HCT116 (cell line): ENCODE data around the gene SYNJ1. TPM values are rescaled to one million over a fixed set of nuclear protein-coding genes. Genes with fewer than 3 reads are reported as not detected.

Source experiments
- ATAC-seq: fragments of 200-7000 bp; cut with Tn5 transposase; 2 replicates; pipeline ENCODE4 v1.9.1; 2020; ENCODE audit warnings: mild to moderate bottlenecking, moderate library complexity
- BruUV-seq: library from RNA; stranded (reverse); fragments of 400-500 nt; replicated peaks from 2 replicates; lab custom pipeline; 2021; lab: Mats Ljungman, UMichigan
- CTCF ChIA-PET: fragments of 300-600 bp; sonication (Branson Sonifier 250); formaldehyde crosslinking; loops from one replicate; lab custom pipeline; 2021; ENCODE audit warnings: antibody characterized with exemption; lab: Charles Lee
- POLR2A ChIA-PET: fragments of 300-600, 350-600 bp; sonication (Branson Sonifier 250); formaldehyde crosslinking; loops from one replicate; lab custom pipeline; 2021; ENCODE audit warnings: antibody characterized with exemption; lab: Charles Lee
- RAD21 ChIA-PET, 2 experiments: fragments of 300-600 bp; sonication (Branson Sonifier 250); formaldehyde crosslinking; loops; one replicate each; lab custom pipeline; 2023; ENCODE audit warnings: low total read pairs in 2 of 2; ENCODE audit not compliant: uncharacterized antibody in 2 of 2, unreplicated experiment in 2 of 2, low non-redundant PET in 1 of 2; lab: Charles Lee
- DNase-seq: peaks from one replicate; pipeline ENCODE4 v3.0.0-alpha.2; 2010; ENCODE audit warnings: low read depth, low spot score
- H2AFZ ChIP-seq: fragments of 200-600 bp; shearing (Covaris generic), sonication (generic); 2 replicates; pipeline ENCODE4 v1.6.1; 2017; ENCODE audit warnings: low read depth, mixed run types, mixed read lengths, antibody characterized with exemption, low read length; ENCODE audit not compliant: poor library complexity, severe bottlenecking
- H3K27ac ChIP-seq: 2 replicates; pipeline ENCODE4 v1.5.1; 2012; ENCODE audit warnings: low read depth, low read length
- H3K27me3 ChIP-seq: fragments of 200-600 bp; sonication (generic); 2 replicates; pipeline ENCODE4 v1.6.1; 2016; ENCODE audit warnings: mixed run types, low read length, mixed read lengths; ENCODE audit not compliant: insufficient read depth
- H3K36me3 ChIP-seq, 2 experiments: fragments of 200-500 bp in 1 of 2; fragments of 200-600 bp in 1 of 2; sonication (Bioruptor generic) in 1 of 2; sonication (generic) in 1 of 2; 2 replicates each; pipeline versions ENCODE4 v1.5.1 to v1.6.1; 2014 to 2016; ENCODE audit warnings: low read length in 2 of 2, inconsistent platforms in 1 of 2, mixed read lengths in 1 of 2, mixed run types in 1 of 2; ENCODE audit not compliant: insufficient read depth in 2 of 2, control insufficient read depth in 1 of 2
- H3K4me1 ChIP-seq, 2 experiments: fragments of 200-600 bp in 1 of 2; sonication (generic) in 1 of 2; 2 replicates each; pipeline versions ENCODE4 v1.5.1 to v1.6.1; 2012 to 2017; ENCODE audit warnings: low read length in 2 of 2, inconsistent platforms in 1 of 2, mild to moderate bottlenecking in 1 of 2, mixed read lengths in 1 of 2, mixed run types in 1 of 2, moderate library complexity in 1 of 2; ENCODE audit not compliant: insufficient read depth in 2 of 2, control insufficient read depth in 1 of 2
- H3K4me2 ChIP-seq: fragments of 200-600 bp; sonication (generic); 2 replicates; pipeline ENCODE4 v1.6.1; 2017; ENCODE audit warnings: mixed run types, low read length, mixed read lengths
- H3K4me3 ChIP-seq, 2 experiments: fragments of 200-600 bp in 1 of 2; sonication (generic) in 1 of 2; replicated peaks in 1 of 2; 2 replicates each; pipeline ENCODE4 v1.5.1; 2011 to 2016; ENCODE audit warnings: low read length in 2 of 2, control low read depth in 1 of 2, low read depth in 1 of 2, mild to moderate bottlenecking in 1 of 2, mixed read lengths in 1 of 2, mixed run types in 1 of 2
- H3K79me2 ChIP-seq: fragments of 200-600 bp; sonication (generic); 2 replicates; pipeline ENCODE4 v1.6.1; 2017; ENCODE audit warnings: mild to moderate bottlenecking, mixed run types, low read length, moderate library complexity, mixed read lengths; ENCODE audit not compliant: insufficient read depth
- H3K9ac ChIP-seq: fragments of 200-600 bp; sonication (generic); 2 replicates; pipeline ENCODE4 v1.6.1; 2016; ENCODE audit warnings: low read length, mixed read lengths
- H3K9me2 ChIP-seq: fragments of 200-600 bp; sonication (generic), shearing (Covaris generic); 2 replicates; pipeline ENCODE4 v1.6.1; 2017; ENCODE audit warnings: mixed run types, mild to moderate bottlenecking, moderate library complexity; ENCODE audit not compliant: insufficient read depth
- H3K9me3 ChIP-seq, 2 experiments: fragments of 200-500 bp in 1 of 2; fragments of 200-600 bp in 1 of 2; sonication (Bioruptor generic) in 1 of 2; sonication (generic) in 1 of 2; 2 replicates each; pipeline ENCODE4 v1.6.1; 2014 to 2017; ENCODE audit warnings: low read length in 2 of 2, mixed read lengths in 2 of 2, inconsistent platforms in 1 of 2, low read depth in 1 of 2, mild to moderate bottlenecking in 1 of 2, mixed run types in 1 of 2, moderate library complexity in 1 of 2; ENCODE audit not compliant: control insufficient read depth in 1 of 2, insufficient read depth in 1 of 2
- H4K20me1 ChIP-seq: fragments of 200-600 bp; sonication (generic), shearing (Covaris generic); 2 replicates; pipeline ENCODE4 v1.6.1; 2017; ENCODE audit warnings: mixed run types, mild to moderate bottlenecking, moderate library complexity; ENCODE audit not compliant: insufficient read depth
- CBX3 ChIP-seq: IDR thresholded peaks from 2 replicates; pipeline ENCODE4 v1.6.1; 2012; ENCODE audit warnings: low read depth
- ELF1 ChIP-seq: IDR thresholded peaks from 2 replicates; pipeline ENCODE4 v1.6.1; 2012; ENCODE audit warnings: low read depth, borderline replicate concordance
- JUND ChIP-seq: IDR thresholded peaks from 2 replicates; pipeline ENCODE4 v1.6.1; 2012
- POLR2AphosphoS5 ChIP-seq: IDR thresholded peaks from 2 replicates; pipeline ENCODE4 v1.6.1; 2011; ENCODE audit warnings: mild to moderate bottlenecking, low read depth, low read length, moderate library complexity
- SIN3A ChIP-seq: IDR thresholded peaks from 2 replicates; pipeline ENCODE4 v1.6.1; 2012; ENCODE audit warnings: low read depth
- SP1 ChIP-seq: IDR thresholded peaks from 2 replicates; pipeline ENCODE4 v1.6.1; 2012; ENCODE audit warnings: low read depth
- SRF ChIP-seq: IDR thresholded peaks from 2 replicates; pipeline ENCODE4 v1.6.1; 2012; ENCODE audit warnings: low read depth
- TCF7L2 ChIP-seq: IDR thresholded peaks from 2 replicates; pipeline ENCODE4 v1.7.0; 2011; ENCODE audit warnings: borderline replicate concordance, inconsistent platforms; ENCODE audit not compliant: insufficient read depth, insufficient read length; ENCODE audit errors: extremely low read depth
- ZFX ChIP-seq: fragments of 450-650 bp; IDR thresholded peaks from 2 replicates; pipeline ENCODE4 v1.6.1; 2017
- ZNF274 ChIP-seq: fragments of 200-500 bp; sonication (Bioruptor generic); IDR thresholded peaks from 2 replicates; pipeline ENCODE4 v1.6.1; 2014; ENCODE audit warnings: mild to moderate bottlenecking, low read depth, low read length, inconsistent platforms
- intact Hi-C: fragments of 100-400 bp; cut with micrococcal nuclease; formaldehyde crosslinking; loops from 2 replicates; pipeline ENCODE4 v1.10.0; 2022
- total RNA-seq: library from RNA; stranded (reverse); gene quantifications from one replicate; pipeline ENCODE4 v1.2.1, GENCODE V29; 2021; ENCODE audit not compliant: unreplicated experiment
- TF ChIP-seq, protein P1 (sequence below), 3 experiments: fragments of 200-600 bp in 1 of 3; sonication (generic) in 1 of 3; IDR thresholded peaks in 2 of 3; conservative IDR thresholded peaks in 1 of 3; 2 replicates each; pipeline ENCODE4 v1.5.1; 2012 to 2017; ENCODE audit warnings: low read depth in 2 of 3, low read length in 2 of 3, antibody characterized with exemption in 1 of 3, borderline replicate concordance in 1 of 3, control low read depth in 1 of 3, mild to moderate bottlenecking in 1 of 3, mixed read lengths in 1 of 3, mixed run types in 1 of 3, moderate library complexity in 1 of 3; ENCODE audit not compliant: insufficient read depth in 1 of 3
- TF ChIP-seq, protein P2 (sequence below): IDR thresholded peaks from 2 replicates; pipeline ENCODE4 v1.6.1; 2011; ENCODE audit warnings: mild to moderate bottlenecking, low read length, moderate library complexity; ENCODE audit not compliant: insufficient replicate concordance; ENCODE audit errors: extremely low read depth
- TF ChIP-seq, protein P3 (sequence below): IDR thresholded peaks from 2 replicates; pipeline ENCODE4 v1.6.1; 2012; ENCODE audit warnings: low read depth

Gene SYNJ1
- total RNA-seq, 1 experiment from 2014 or later = 7.2 TPM

DNA sequence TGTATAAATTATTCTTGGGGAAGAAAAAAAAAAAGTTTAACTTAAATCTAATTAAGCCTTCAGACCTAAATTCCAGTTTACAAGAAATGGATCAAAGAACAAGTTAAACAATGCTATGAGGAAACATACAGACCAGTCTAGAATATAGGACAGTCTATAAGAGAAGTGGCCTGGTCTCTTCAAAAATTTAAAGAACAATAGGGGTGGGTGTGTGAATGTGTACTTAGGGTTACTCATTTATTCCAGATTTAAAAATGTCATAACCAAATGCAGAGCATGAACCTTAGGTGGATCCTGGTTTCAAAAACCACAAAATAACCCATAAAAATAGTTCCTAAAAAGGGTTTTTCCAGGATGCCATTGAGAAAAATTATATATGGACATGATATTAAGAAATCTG lies 21.8 kb upstream of the SYNJ1 start:
- H3K27ac ChIP-seq = no peak overlapping the region
- peaks cover 67 to 73% of the 10 kb centered on the region in 2 experiments for H3K36me3 ChIP-seq
- H3K4me3 ChIP-seq = no peak overlapping the region
- no peaks in the 10 kb centered on the region for H3K27me3 ChIP-seq
- no peak overlapping the region for H3K9ac ChIP-seq
- H3K4me2 ChIP-seq = no peak overlapping the region
- peaks cover 5% of the 10 kb centered on the region; the same call in 1 of the 2 replicates for H4K20me1 ChIP-seq
- BruUV-seq = no TSS peak
- RAD21 ChIA-PET = no interaction called here
- H2AFZ ChIP-seq = no peak overlapping the region
- ATAC-seq (no peak), DNase-seq (no peak)
- H3K9me2 ChIP-seq = no peaks in the 10 kb centered on the region
- CTCF ChIA-PET = no interaction called here
- peaks cover 78% of the 10 kb centered on the region for H3K79me2 ChIP-seq
- POLR2A ChIA-PET = no interaction called here
- intact Hi-C loops = loop anchor here (2.0 kb wide), 1 partner anchor 67 kb away; no protein-coding TSS in a partner anchor
- H3K9me3 ChIP-seq = no peaks in the 10 kb centered on the region
- H3K4me1 ChIP-seq = peaks cover 0 to 4% of the 10 kb centered on the region in 2 experiments; a peak in 2 of 4 replicates
- TF ChIP-seq CBX3 (no peak), ELF1 (no peak), POLR2AphosphoS5 (no peak), SRF (no peak), ZNF274 (no peak), TCF7L2 (no peak), SIN3A (no peak), ZFX (no peak), JUND (no peak), SP1 (no peak)
- TF ChIP-seq, protein P1, sequence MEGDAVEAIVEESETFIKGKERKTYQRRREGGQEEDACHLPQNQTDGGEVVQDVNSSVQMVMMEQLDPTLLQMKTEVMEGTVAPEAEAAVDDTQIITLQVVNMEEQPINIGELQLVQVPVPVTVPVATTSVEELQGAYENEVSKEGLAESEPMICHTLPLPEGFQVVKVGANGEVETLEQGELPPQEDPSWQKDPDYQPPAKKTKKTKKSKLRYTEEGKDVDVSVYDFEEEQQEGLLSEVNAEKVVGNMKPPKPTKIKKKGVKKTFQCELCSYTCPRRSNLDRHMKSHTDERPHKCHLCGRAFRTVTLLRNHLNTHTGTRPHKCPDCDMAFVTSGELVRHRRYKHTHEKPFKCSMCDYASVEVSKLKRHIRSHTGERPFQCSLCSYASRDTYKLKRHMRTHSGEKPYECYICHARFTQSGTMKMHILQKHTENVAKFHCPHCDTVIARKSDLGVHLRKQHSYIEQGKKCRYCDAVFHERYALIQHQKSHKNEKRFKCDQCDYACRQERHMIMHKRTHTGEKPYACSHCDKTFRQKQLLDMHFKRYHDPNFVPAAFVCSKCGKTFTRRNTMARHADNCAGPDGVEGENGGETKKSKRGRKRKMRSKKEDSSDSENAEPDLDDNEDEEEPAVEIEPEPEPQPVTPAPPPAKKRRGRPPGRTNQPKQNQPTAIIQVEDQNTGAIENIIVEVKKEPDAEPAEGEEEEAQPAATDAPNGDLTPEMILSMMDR (IDR thresholded peaks at IDR 0.05 in 2 of 3, conservative IDR thresholded peaks at IDR 0.05 in 1 of 3; ENCODE audit: borderline replicate concordance in 1 of 3, insufficient read depth in 1 of 3, low read depth in 2 of 3, low read length in 2 of 3) = no peak
- TF ChIP-seq, protein P2, sequence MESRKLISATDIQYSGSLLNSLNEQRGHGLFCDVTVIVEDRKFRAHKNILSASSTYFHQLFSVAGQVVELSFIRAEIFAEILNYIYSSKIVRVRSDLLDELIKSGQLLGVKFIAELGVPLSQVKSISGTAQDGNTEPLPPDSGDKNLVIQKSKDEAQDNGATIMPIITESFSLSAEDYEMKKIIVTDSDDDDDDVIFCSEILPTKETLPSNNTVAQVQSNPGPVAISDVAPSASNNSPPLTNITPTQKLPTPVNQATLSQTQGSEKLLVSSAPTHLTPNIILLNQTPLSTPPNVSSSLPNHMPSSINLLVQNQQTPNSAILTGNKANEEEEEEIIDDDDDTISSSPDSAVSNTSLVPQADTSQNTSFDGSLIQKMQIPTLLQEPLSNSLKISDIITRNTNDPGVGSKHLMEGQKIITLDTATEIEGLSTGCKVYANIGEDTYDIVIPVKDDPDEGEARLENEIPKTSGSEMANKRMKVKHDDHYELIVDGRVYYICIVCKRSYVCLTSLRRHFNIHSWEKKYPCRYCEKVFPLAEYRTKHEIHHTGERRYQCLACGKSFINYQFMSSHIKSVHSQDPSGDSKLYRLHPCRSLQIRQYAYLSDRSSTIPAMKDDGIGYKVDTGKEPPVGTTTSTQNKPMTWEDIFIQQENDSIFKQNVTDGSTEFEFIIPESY = no peak
- TF ChIP-seq, protein P3, sequence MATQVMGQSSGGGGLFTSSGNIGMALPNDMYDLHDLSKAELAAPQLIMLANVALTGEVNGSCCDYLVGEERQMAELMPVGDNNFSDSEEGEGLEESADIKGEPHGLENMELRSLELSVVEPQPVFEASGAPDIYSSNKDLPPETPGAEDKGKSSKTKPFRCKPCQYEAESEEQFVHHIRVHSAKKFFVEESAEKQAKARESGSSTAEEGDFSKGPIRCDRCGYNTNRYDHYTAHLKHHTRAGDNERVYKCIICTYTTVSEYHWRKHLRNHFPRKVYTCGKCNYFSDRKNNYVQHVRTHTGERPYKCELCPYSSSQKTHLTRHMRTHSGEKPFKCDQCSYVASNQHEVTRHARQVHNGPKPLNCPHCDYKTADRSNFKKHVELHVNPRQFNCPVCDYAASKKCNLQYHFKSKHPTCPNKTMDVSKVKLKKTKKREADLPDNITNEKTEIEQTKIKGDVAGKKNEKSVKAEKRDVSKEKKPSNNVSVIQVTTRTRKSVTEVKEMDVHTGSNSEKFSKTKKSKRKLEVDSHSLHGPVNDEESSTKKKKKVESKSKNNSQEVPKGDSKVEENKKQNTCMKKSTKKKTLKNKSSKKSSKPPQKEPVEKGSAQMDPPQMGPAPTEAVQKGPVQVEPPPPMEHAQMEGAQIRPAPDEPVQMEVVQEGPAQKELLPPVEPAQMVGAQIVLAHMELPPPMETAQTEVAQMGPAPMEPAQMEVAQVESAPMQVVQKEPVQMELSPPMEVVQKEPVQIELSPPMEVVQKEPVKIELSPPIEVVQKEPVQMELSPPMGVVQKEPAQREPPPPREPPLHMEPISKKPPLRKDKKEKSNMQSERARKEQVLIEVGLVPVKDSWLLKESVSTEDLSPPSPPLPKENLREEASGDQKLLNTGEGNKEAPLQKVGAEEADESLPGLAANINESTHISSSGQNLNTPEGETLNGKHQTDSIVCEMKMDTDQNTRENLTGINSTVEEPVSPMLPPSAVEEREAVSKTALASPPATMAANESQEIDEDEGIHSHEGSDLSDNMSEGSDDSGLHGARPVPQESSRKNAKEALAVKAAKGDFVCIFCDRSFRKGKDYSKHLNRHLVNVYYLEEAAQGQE = no peak
